NB4 (cell line): ENCODE results near the gene B9D1.

Experiments used
- DNase-seq: peaks from one replicate; pipeline ENCODE4 v3.0.0; 2010; ENCODE audit warnings: low read depth
- H3K4me3 ChIP-seq: one replicate; pipeline ENCODE4 v1.5.1; 2011; ENCODE audit warnings: mild to moderate bottlenecking, low read depth, low read length, moderate library complexity
- CTCF ChIP-seq: IDR thresholded peaks from one replicate; pipeline ENCODE4 v1.5.1; 2012; ENCODE audit warnings: low read depth, low read length
- MYC ChIP-seq: IDR thresholded peaks from 2 replicates; pipeline ENCODE4 v1.6.1; 2011; ENCODE audit warnings: low read depth, low read length
- POLR2A ChIP-seq: IDR thresholded peaks from 2 replicates; pipeline ENCODE4 v1.6.1; 2011; ENCODE audit warnings: mild to moderate bottlenecking; ENCODE audit not compliant: insufficient read length; ENCODE audit errors: extremely low read depth
- TF ChIP-seq, protein P1 (sequence below): IDR thresholded peaks from 2 replicates; pipeline ENCODE4 v1.6.1; 2011; ENCODE audit warnings: low read depth, low read length

Gene B9D1

DNA sequence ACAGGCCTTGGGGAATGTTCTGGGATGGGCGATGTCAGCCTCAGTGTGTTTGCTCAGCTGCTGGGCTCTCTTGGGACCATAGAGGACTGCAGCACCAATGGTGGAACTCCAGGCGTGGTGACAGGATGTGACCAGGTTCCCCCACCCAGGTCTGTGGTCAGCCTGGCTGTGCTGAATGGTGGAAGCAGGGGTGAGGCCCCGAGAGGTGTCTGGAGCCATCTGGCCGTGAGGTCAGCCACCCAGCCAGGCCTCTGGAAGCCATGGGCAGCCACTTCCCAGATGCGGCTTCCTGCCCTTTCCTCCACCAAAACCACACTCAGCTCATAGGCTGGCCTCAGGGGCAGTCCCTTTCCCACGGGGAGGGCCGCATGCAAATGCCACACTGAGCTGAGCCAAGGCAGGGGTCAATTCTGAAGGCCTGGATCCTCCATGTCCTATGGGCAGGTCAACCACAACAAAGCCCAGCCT is 8.0 kb upstream of the B9D1 start:
- H3K4me3 ChIP-seq = no peak overlapping the region
- TF ChIP-seq POLR2A = no peak
- TF ChIP-seq, protein P1, sequence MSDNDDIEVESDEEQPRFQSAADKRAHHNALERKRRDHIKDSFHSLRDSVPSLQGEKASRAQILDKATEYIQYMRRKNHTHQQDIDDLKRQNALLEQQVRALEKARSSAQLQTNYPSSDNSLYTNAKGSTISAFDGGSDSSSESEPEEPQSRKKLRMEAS = no peak
- no peak for TF ChIP-seq CTCF
- TF ChIP-seq MYC = no peak
- DNase-seq = peak; percentile 79

GRCh38 chr17:19369846-19370492 is 7.4 kb upstream of the B9D1 start:
- H3K4me3 ChIP-seq = no peak overlapping the region
- DNase-seq = no peak
- no peak for TF ChIP-seq CTCF
- no peak for TF ChIP-seq POLR2A
- TF ChIP-seq, protein P1 = no peak
- no peak for TF ChIP-seq MYC

DNA sequence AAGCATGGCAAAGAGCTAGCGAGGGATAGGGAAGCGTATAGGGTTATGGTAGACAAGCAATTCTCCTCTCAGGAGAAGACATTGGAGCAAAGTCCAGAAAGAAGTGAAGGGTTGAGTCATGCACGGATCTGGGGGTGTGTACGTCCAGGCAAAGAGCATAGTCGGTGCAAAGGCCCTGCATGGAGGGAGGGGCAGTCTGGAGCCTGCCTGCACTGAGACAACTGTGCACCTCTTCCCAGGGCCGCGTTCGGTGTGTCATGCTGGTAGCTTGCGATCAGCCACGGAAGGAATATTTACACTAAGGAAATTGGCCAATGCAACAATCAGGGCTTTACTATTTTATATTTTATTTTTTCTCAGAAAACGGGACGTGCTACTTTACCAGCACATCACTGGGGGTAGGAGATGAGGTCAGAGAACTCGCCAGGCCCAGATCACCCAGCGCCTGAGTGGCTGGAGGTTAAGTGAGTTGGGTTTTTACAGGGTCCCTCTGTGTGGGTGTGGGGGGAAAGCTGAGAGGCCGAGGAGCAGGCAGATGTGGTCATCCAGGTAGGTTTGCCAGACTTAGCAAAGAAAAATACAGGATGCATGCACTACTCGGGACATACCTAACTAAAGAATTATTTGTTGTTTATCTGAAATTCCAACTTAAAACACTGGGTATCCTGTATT is 6.7 kb upstream of the B9D1 start:
- DNase-seq = no peak
- TF ChIP-seq, protein P1 = no peak
- TF ChIP-seq POLR2A = no peak
- no peak for TF ChIP-seq MYC
- TF ChIP-seq CTCF = no peak
- no peak overlapping the region for H3K4me3 ChIP-seq

DNA sequence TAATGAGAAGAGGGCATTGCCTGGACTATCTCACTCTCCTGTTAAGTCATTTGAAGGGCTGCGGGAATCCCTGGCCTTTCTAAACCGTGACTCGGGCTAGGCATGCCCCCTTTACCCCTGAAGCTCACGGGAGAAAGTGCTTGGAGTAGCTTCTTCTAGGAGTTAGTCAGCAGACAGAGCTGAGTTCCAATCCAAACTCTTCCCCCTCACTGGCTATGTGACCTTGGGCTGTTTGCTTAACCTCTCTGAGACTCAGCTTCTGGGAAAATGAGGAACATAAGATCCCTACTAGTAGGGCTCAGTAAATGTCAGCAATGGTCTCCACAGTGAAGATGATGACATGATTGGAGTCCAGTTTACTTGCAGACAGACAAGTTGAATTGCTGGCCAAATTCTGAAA is 5.7 kb upstream of the B9D1 start:
- TF ChIP-seq MYC (no peak), POLR2A (no peak), CTCF (no peak)
- TF ChIP-seq, protein P1 = no peak
- no peak overlapping the region for H3K4me3 ChIP-seq
- no peak for DNase-seq

GRCh38 chr17:19366637-19366972 is 4.1 kb upstream of the B9D1 start:
- TF ChIP-seq MYC (no peak), POLR2A (no peak), CTCF (no peak)
- TF ChIP-seq, protein P1 = no peak
- no peak for DNase-seq
- H3K4me3 ChIP-seq = no peak overlapping the region
